Mononuclear cell (primary cell): ENCODE data around the gene POLR1A. TPM values are rescaled to one million over a fixed set of nuclear protein-coding genes. Genes with fewer than 3 reads are reported as not detected.

Experiments
- H3K27me3 ChIP-seq: 2 replicates; pipeline ENCODE4 v1.6.0; 2011; ENCODE audit warnings: low read length, control low read depth; ENCODE audit not compliant: insufficient read depth
- H3K4me1 ChIP-seq: 2 replicates; pipeline ENCODE4 v1.5.1; 2011; ENCODE audit warnings: mild to moderate bottlenecking, low read length, control low read depth; ENCODE audit not compliant: insufficient read depth
- H3K4me3 ChIP-seq: 2 replicates; pipeline ENCODE4 v1.5.1; 2011; ENCODE audit warnings: mild to moderate bottlenecking, low read length, moderate library complexity
- H3K9me3 ChIP-seq: 2 replicates; pipeline ENCODE4 v1.5.1; 2011; ENCODE audit warnings: low read depth, mild to moderate bottlenecking, control low read depth, low read length
- total RNA-seq: library from RNA; depleted of rRNA; stranded (reverse); fragments of >200 nt; gene quantifications from one replicate; pipeline ENCODE4 v1.2.3, GENCODE V29; 2012

Gene POLR1A
- total RNA-seq, 1 donor = 6.1 TPM

DNA sequence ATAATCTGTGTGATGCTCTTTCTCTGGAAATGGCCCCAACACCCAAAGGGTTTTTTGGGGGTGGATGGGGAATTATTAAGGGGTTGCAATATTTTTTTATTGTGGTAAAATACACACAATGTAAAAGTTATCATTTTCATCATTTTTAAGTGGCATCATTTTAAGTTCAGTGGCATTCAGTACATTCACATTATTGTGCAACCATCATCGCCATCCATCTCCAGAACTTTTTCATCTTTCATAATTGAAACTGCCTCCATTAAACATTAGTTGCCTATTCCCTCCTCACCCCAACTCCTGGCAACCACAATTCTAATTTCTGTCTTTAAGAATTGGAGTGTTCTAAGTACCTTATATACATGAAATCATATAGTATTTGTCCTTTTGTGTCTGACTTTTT lies 90.0 kb downstream of the POLR1A start:
- no peak overlapping the region for H3K4me3 ChIP-seq
- H3K4me1 ChIP-seq = peaks cover 31% of the 10 kb centered on the region
- H3K27me3 ChIP-seq = no peaks in the 10 kb centered on the region
- H3K9me3 ChIP-seq = no peaks in the 10 kb centered on the region

DNA sequence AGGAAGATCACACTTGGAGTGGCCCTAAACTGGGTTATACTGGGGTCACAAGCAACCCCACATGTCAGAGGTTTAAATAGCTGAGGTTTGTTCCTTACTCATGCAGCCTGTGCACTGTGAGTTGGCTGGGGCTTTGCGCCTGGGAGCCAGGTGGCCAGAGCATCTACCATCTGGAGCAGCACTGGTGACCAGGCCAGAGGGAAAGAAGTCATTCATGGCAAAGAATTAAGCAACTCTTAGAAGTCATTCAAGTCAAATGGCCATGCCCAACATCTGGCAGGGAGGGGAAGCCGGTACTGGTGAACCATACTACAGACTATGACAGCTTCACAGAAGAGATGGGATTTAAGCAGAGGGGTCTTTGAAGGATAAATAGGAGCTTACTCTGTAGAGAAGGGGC lies 90.7 kb downstream of the POLR1A start:
- no peak overlapping the region for H3K4me3 ChIP-seq
- peaks cover 31% of the 10 kb centered on the region for H3K4me1 ChIP-seq
- no peaks in the 10 kb centered on the region for H3K27me3 ChIP-seq
- H3K9me3 ChIP-seq = no peaks in the 10 kb centered on the region

DNA sequence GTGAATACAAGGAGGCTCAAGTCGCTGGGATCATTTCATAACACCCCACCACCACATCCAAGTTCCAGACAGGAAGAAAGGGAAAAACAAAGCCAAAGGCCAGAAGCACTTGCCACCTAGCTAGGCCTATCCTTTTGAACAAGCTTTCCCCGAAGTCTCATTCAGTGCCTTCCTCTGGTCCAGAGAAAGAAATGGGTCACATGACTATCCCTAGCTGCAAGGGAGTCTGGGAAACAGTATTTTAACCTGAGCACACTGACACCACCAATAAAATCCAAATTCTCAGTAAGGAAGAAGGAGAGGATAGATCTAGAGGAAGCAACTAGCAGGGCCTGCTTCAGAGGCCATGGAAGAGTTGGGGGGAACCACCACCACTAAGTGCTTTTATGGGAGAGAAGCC lies 91.2 kb downstream of the POLR1A start:
- no peak overlapping the region for H3K4me3 ChIP-seq
- H3K27me3 ChIP-seq = no peaks in the 10 kb centered on the region
- H3K9me3 ChIP-seq = no peaks in the 10 kb centered on the region
- peaks cover 31% of the 10 kb centered on the region for H3K4me1 ChIP-seq

DNA sequence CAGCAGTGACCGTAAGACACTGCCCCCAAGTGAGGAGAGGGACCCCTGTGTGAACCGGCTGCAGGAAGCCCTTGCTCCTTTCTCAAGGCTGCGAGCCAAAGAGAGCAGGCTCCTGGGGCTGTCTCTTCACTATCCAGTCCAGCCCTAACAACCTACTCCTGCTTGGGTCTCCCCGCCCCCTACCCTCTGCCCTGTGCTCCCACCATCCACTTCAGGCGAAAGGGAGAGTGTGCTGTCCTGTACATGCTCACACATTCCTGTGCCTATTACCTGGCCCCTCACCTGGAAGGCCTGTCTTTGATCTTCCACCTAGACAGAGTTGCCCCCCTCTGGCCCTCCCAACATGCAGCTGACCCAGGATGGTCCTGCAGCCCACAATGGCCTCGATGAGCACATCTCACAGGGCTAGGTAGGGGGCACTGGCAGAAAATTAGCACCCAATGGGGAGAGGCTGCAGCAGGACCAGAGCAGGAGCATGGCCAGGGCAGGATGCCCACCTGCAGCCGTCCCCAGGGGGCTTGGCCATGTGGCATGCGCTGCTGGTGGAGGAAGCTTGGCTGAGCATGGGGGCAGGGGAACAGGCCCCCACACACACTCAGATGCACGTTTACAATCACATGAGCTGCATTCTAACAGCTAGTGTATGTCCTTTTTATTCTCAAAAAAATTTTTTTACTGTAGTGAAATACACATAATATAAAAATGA lies 93.5 kb downstream of the POLR1A start:
- no peaks in the 10 kb centered on the region for H3K27me3 ChIP-seq

DNA sequence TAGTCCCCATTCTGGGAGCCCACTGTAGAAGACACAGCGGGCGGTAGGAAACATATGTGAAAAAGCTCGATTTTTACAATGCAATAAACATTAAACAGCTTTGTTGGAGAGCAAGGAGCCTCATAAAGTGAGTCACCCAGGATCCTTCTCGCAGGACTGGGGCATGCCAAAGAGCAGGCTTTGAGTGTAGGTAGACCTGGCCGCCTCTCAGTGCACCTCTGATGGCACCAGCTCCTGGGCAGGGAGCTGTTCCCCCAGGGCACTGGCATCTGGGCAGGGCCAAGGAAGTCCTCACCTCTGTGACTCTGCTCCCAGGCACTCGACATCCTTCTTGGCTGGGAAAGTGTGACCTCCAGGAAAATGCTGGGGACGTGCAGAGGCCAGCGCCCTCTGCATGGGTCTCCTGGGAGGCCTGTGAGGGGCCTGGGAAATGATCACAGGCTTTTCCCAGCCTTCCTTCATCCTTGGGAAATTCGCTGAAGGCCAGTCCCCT lies 94.2 kb downstream of the POLR1A start:
- H3K4me1 ChIP-seq = peaks cover 13% of the 10 kb centered on the region
- H3K9me3 ChIP-seq = no peaks in the 10 kb centered on the region
- no peaks in the 10 kb centered on the region for H3K27me3 ChIP-seq
- no peak overlapping the region for H3K4me3 ChIP-seq

More for the DNA sequence above, 93.5 kb downstream of the POLR1A start:
- no peaks in the 10 kb centered on the region for H3K9me3 ChIP-seq
- H3K4me3 ChIP-seq = no peak overlapping the region
- H3K4me1 ChIP-seq = peaks cover 20% of the 10 kb centered on the region

DNA sequence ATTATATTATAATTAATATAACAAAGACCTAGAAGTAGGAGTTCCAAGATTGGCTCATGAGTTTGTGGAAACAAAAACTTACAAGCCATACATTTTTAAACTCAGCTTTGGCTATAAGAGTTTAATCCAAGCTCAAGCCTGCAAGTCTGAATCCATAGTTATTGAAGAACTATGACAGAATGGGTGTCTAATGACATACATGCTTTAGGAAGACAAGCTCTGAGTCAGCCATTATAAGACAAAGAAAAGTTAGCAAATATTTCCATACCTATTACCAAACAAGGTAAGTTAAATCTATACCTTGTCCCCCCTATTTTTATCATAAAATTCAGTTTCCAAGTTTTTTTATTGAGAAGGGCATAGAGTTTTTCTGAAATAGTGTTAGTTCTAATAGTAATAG lies 95.6 kb downstream of the POLR1A start:
- Histone ChIP-seq H3K4me1 (no peaks in the 10 kb centered on the region), H3K4me3 (no peak overlapping the region), H3K9me3 (no peaks in the 10 kb centered on the region), H3K27me3 (no peaks in the 10 kb centered on the region)

DNA sequence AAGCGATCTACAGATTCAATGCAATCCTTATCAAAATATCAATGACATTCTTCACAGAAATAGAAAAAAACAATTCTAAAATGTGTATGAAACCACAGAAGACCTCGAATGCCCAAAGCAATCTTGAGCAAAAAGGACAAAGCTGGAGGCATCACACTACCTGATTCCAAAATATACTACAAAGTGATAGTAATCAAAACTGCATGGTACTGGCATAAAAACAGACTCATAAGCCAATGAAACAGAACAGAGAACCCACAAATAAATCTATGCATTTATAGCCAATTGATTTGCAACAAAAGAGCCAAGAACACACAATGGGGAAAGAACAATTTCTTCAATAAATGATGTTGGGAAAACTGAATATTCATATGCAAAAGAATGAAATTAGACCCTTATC lies 99.2 kb downstream of the POLR1A start:
- Histone ChIP-seq H3K27me3 (no peaks in the 10 kb centered on the region), H3K9me3 (no peaks in the 10 kb centered on the region), H3K4me1 (peaks cover 11% of the 10 kb centered on the region), H3K4me3 (no peak overlapping the region)

DNA sequence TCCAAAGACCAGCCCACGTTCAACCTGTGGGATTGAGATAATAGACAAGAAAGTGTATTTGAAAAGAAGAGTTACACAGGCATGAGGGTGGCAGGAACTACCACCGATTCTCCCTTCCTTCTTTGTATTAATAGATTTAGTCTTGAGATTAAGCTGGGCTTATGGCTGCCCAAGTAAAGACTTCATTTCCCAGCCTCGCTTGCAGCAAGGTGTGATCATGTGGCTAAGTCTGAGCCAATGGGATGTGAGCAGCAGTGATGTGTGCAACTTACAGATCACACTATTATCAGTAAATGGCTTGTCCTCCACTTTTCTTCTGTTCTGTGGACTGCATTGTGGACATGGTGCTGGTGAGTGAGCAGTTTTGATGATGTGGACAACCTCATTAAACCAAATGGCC lies 101.7 kb downstream of the POLR1A start:
- peaks cover 36% of the 10 kb centered on the region for H3K4me1 ChIP-seq
- H3K27me3 ChIP-seq = no peaks in the 10 kb centered on the region
- no peak overlapping the region for H3K4me3 ChIP-seq
- no peaks in the 10 kb centered on the region for H3K9me3 ChIP-seq

DNA sequence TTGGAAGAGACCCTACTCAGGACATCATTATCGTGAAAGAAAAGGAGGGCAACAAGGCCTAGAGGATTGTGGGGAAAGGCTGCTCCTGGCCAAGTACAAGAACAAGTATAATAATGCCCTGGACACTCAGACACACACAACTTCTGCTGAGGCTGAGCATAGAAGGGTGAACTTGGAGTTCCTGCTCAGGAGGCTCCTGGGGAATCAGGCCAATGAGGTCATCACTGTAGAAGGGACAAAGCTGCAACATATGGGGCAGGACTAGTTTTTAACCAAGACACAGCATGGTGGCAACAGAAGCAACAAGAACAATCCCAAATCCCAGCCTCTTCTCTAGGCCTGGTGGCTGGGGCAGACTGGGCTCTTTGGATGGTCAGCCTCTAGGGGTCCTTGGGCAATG lies 102.6 kb downstream of the POLR1A start:
- Histone ChIP-seq H3K4me3 (no peak overlapping the region), H3K9me3 (no peaks in the 10 kb centered on the region), H3K4me1 (peaks cover 45% of the 10 kb centered on the region), H3K27me3 (no peaks in the 10 kb centered on the region)

DNA sequence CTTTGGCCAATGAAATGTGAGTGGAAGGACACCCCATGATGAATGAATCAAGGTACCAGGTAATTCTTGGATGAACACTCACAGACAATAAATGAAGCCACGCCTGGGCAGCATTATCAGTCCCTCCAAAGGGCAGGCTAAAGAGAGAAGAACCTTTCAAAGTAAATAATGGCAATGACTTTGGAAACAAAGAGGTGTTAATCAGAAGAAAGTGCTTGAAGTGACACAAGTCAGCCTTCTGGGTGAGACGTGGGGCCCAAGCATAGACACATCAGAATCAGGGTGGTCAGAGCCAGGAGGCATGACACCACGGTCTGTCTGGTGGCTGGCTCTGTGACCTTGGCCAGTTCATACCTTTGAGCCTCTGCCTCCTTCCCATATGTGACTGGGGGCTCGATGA lies 103.3 kb downstream of the POLR1A start:
- H3K4me3 ChIP-seq = no peak overlapping the region
- no peaks in the 10 kb centered on the region for H3K9me3 ChIP-seq
- H3K27me3 ChIP-seq = no peaks in the 10 kb centered on the region
- H3K4me1 ChIP-seq = peaks cover 52% of the 10 kb centered on the region

DNA sequence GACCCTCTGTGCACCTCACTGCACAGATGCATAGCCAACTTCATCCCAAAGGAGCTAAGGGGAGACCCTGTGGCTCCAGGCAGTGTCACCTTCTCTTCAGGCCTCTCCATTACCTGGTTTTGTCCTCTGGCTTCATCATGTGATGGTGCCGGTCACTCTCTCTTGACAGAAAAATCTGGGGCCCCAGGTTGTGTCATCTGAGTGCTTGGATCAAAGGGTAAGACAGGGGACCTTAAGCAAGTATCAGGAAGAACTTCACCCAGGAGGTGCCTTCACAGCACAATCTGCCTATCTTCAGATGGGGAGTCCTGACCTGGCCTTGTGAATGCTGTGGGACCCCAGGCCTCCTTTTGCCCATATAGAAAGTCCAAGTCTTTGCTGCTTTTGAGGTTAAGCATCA lies 104.4 kb downstream of the POLR1A start:
- Histone ChIP-seq H3K9me3 (no peaks in the 10 kb centered on the region), H3K27me3 (no peaks in the 10 kb centered on the region), H3K4me1 (peaks cover 63% of the 10 kb centered on the region), H3K4me3 (no peak overlapping the region)

DNA sequence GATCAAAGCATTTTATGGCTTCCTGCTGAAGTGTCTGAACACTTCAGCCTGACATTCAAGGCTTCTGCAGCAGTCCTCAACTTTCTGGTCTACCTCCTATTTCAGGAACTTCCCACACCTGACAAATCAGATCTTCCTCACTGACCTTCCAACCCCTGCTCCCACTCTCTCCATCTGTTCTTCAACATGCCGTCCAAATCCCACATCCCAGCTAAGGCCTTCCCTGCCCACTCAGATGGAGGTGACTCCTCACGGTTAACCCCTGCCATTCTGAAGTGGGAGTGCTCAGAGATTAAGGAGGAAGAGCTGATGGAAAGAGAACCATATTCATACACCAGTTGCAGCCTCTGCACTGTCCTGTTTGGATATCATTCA lies 104.8 kb downstream of the POLR1A start:
- peaks cover 67% of the 10 kb centered on the region for H3K4me1 ChIP-seq
- H3K4me3 ChIP-seq = no peak overlapping the region
- H3K9me3 ChIP-seq = no peaks in the 10 kb centered on the region
- H3K27me3 ChIP-seq = no peaks in the 10 kb centered on the region

DNA sequence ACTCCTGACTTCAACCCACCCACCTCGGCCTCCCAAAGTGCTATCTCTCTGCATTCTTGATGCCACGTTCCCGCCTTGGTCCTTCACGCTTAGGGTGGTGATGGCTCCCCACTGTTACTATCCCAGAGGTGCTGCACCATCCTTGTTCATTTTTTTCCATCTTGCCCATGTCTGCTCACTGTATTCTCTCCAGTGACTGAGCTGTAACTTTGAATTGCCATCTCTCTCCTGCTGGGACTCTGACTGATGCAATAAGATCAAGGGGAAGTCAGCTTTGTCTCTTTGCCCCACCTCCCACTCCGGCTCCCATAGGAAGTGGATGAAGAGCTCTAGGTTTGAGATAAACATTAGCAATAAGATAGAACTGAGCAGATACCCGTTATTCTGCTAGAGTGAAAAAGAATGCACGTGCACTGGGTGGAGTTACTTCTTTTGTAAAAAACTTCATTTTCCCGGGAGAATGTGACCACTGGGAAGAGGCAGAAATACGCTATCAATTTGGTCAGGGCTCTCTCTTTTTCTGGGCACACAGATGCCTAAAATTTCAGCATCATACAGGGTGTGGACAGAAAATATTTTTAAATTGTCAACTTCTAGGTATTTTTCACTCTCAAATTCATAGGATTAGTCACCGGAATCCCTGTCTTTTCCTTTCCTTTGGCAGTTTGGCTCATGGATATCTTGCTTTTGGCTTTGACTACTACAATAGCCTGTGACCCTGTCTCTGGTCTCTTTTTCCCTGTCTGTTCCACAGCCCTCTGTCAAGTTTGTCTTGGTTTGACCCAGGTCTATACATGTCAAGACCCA lies 105.4 kb downstream of the POLR1A start:
- H3K4me3 ChIP-seq = no peak overlapping the region
- no peaks in the 10 kb centered on the region for H3K9me3 ChIP-seq
- H3K4me1 ChIP-seq = peaks cover 73% of the 10 kb centered on the region
- H3K27me3 ChIP-seq = no peaks in the 10 kb centered on the region

DNA sequence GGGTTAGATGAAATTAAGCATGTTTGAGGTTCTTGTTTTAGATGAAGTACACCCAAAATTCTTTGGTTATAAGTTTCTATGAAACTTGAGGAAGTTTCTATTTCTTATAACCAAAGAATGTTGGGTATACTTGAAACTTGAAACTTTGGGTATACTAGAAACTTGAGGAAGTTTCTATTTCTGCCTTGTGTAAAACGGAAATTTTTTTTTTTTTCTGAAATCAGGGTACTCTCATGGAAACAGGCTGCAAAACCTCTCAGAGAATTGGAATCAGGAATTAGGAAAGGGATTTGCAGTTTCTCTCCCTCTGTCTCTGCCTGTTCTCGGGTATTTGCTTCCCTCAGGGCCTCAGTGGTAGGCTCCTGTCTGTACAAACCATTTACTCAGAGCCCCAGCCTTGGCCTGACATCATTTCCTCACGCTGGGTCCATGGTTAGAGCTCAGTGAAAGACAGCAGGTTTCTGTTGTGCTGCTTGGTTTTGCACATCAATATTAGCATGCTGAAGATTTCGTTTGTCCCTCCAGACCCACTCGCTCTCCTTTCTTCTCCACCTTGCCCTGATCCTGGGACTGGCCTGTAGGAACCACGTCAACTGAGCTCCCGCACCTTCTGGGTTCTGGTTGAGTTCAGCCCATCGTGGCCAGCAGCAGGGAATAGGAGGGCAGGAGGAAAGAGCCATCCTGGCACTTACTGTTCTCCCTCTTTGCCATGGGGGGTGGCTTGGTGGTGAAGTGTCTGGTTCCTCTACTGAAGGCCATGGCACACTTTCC lies 106.4 kb downstream of the POLR1A start:
- no peaks in the 10 kb centered on the region for H3K9me3 ChIP-seq
- no peaks in the 10 kb centered on the region for H3K27me3 ChIP-seq
- H3K4me1 ChIP-seq = peaks cover 78% of the 10 kb centered on the region
- H3K4me3 ChIP-seq = no peak overlapping the region
